ENCODE measurements around the gene PLD4.
"Not testable (repeated sequence)": the region's sequence is repeated elsewhere in the genome, so short reads cannot be mapped to it uniquely, and the experiment has no call there.

The PLD4 gene

GRCh38 chr14:104898870-104899510 is 25.7 kb upstream of the PLD4 start:
- DNase-seq (ENCODE audit: low read depth in 1 of 2, low spot score in 1 of 2) = no peak

GRCh38 chr14:104899781-104900180 is 24.9 kb upstream of the PLD4 start:
- DNase-seq (ENCODE audit: low read depth in 1 of 2, low spot score in 1 of 2) = no peak

- no peak for DNase-seq (ENCODE audit: low read depth in 1 of 2, low spot score in 1 of 2)
Observed at GRCh38 chr14:104900639-104901512, 23.8 kb upstream of the PLD4 start.

GRCh38 chr14:104903990-104904389 is 20.7 kb upstream of the PLD4 start:
- no peak for DNase-seq (ENCODE audit: low read depth in 1 of 2, low spot score in 1 of 2)

- not testable (repeated sequence) for DNase-seq (ENCODE audit: low read depth in 1 of 2, low spot score in 1 of 2)
Observed at GRCh38 chr14:104904650-104905578, 19.8 kb upstream of the PLD4 start.

GRCh38 chr14:104905579-104905933 is 19.1 kb upstream of the PLD4 start:
- not testable (repeated sequence) for DNase-seq (ENCODE audit: low read depth in 1 of 2, low spot score in 1 of 2)

GRCh38 chr14:104908303-104908702 is 16.4 kb upstream of the PLD4 start:
- DNase-seq (ENCODE audit: low read depth in 1 of 2, low spot score in 1 of 2) = no peak

- DNase-seq (ENCODE audit: low read depth in 1 of 2, low spot score in 1 of 2) = no peak
Observed at GRCh38 chr14:104912053-104912452, 12.6 kb upstream of the PLD4 start.

GRCh38 chr14:104913435-104913834 is 11.2 kb upstream of the PLD4 start:
- DNase-seq (ENCODE audit: low read depth in 1 of 2, low spot score in 1 of 2) = no peak

GRCh38 chr14:104917116-104917515 is 7.6 kb upstream of the PLD4 start:
- no peak for DNase-seq (ENCODE audit: low read depth in 1 of 2, low spot score in 1 of 2)

GRCh38 chr14:104917993-104918392 is 6.7 kb upstream of the PLD4 start:
- no peak for DNase-seq (ENCODE audit: low read depth in 1 of 2, low spot score in 1 of 2)

- not testable (repeated sequence) for DNase-seq (ENCODE audit: low read depth in 1 of 2, low spot score in 1 of 2)
Observed at GRCh38 chr14:104919152-104919992, 5.3 kb upstream of the PLD4 start.

- no peak for DNase-seq (ENCODE audit: low read depth in 1 of 2, low spot score in 1 of 2)
Observed at GRCh38 chr14:104919993-104920315, 4.7 kb upstream of the PLD4 start.

GRCh38 chr14:104923640-104924420 is 849 bp upstream of the PLD4 start:
- DNase-seq (ENCODE audit: low read depth in 1 of 2, low spot score in 1 of 2) = no peak

- no peak for DNase-seq (ENCODE audit: low read depth in 1 of 2, low spot score in 1 of 2)
Observed at GRCh38 chr14:104925214-104925854, 655 bp downstream of the PLD4 start.

- no peak for DNase-seq (ENCODE audit: low read depth in 1 of 2, low spot score in 1 of 2)
Observed at GRCh38 chr14:104925855-104926609, 1.4 kb downstream of the PLD4 start.

- no peak for DNase-seq (ENCODE audit: low read depth in 1 of 2, low spot score in 1 of 2)
Observed at GRCh38 chr14:104926619-104927431, 2.1 kb downstream of the PLD4 start.

- no peak for DNase-seq (ENCODE audit: low read depth in 1 of 2, low spot score in 1 of 2)
Observed at GRCh38 chr14:104927432-104927816, 2.7 kb downstream of the PLD4 start.

Measured in activated T-helper 1 cell treated with anti-CD3 and anti-CD28 coated beads, Interleukin-2, amount 50 U/mL, for 16 hours (primary cell).